Lung (tissue), 12 donors: ENCODE measurements around the gene TTBK2. TPM values are rescaled to one million over a fixed set of nuclear protein-coding genes. Genes with fewer than 3 reads are reported as not detected.

ENCODE experiments used
- ATAC-seq: fragments of 200-7000 bp; cut with Tn5 transposase; one replicate; pipeline ENCODE4 v1.9.1; 2020; ENCODE audit warnings: moderate number of reproducible peaks; ENCODE audit not compliant: insufficient read depth, low FRiP score
- DNase-seq, 3 donors: peaks; one replicate each; pipeline ENCODE4 v3.0.0-alpha.2; 2013 to 2017
- H3K27ac ChIP-seq, 2 donors: one replicate each; pipeline ENCODE4 v1.5.1; 2013; ENCODE audit warnings: mild to moderate bottlenecking in 2 of 2, moderate library complexity in 2 of 2, control low read depth in 1 of 2, inconsistent platforms in 1 of 2, low read depth in 1 of 2, low read length in 1 of 2
- H3K27me3 ChIP-seq, 3 donors: one replicate each; pipeline ENCODE4 v1.5.1; 2013; ENCODE audit warnings: low read length in 2 of 3; ENCODE audit not compliant: control insufficient read depth in 3 of 3, insufficient read depth in 3 of 3
- H3K36me3 ChIP-seq, 4 donors: one replicate each; pipeline ENCODE4 v1.5.1; 2013; ENCODE audit warnings: low read length in 4 of 4, mild to moderate bottlenecking in 1 of 4, moderate library complexity in 1 of 4; ENCODE audit not compliant: control insufficient read depth in 4 of 4, insufficient read depth in 4 of 4
- H3K4me1 ChIP-seq, 5 donors: one replicate each; pipeline ENCODE4 v1.5.1; 2013; ENCODE audit warnings: low read length in 5 of 5, mild to moderate bottlenecking in 2 of 5, moderate library complexity in 1 of 5; ENCODE audit not compliant: control insufficient read depth in 5 of 5, insufficient read depth in 5 of 5
- H3K4me3 ChIP-seq: one replicate; pipeline ENCODE4 v1.5.1; 2013; ENCODE audit warnings: mild to moderate bottlenecking, control low read depth, moderate library complexity
- H3K9ac ChIP-seq, 2 donors: one replicate each; pipeline ENCODE4 v1.5.1; 2013; ENCODE audit warnings: low read length in 2 of 2, control low read depth in 1 of 2; ENCODE audit not compliant: insufficient read depth in 1 of 2
- H3K9me3 ChIP-seq, 4 donors: one replicate each; pipeline ENCODE4 v1.5.1; 2013; ENCODE audit warnings: low read length in 3 of 4, mild to moderate bottlenecking in 1 of 4, moderate library complexity in 1 of 4; ENCODE audit not compliant: control insufficient read depth in 4 of 4, insufficient read depth in 3 of 4
- WGBS, 2 donors: extraction: QIAGEN DNeasy Blood & Tissue Kit; methylation state at CpG; one replicate each; pipeline ENCODE4 v1.1.7; 2013; 5-methylcytosine and 5-hydroxymethylcytosine counted together
- polyA plus RNA-seq, 2 donors: library from polyadenylated mRNA; stranded (reverse); fragments of 200-250 nt; gene quantifications; one replicate each; pipeline ENCODE4 v1.2.1, GENCODE V29; 2013
- total RNA-seq, 2 donors: library from RNA; depleted of rRNA in 1 of 2; stranded (reverse); fragments of >200 nt in 1 of 2; gene quantifications; one replicate each; pipeline ENCODE4 v1.2.1, GENCODE V29; 2014 to 2021
- TF ChIP-seq, protein P1 (sequence below): IDR thresholded peaks from 2 replicates; pipeline ENCODE4 v1.5.1; 2012; ENCODE audit warnings: mild to moderate bottlenecking; ENCODE audit errors: control extremely low read depth, extremely low read depth
- donor health status: control.
- donor health status: control.
- donor health status: Bipolar disorder and iron deficiency.
- donor health status: healthy.
- donor health status: DM: yes; HTN: yes; CAD: no.

Gene TTBK2
- total and polyA plus RNA-seq, 4 donors: 2.5 to 27.5 (median 9.5) TPM

DNA sequence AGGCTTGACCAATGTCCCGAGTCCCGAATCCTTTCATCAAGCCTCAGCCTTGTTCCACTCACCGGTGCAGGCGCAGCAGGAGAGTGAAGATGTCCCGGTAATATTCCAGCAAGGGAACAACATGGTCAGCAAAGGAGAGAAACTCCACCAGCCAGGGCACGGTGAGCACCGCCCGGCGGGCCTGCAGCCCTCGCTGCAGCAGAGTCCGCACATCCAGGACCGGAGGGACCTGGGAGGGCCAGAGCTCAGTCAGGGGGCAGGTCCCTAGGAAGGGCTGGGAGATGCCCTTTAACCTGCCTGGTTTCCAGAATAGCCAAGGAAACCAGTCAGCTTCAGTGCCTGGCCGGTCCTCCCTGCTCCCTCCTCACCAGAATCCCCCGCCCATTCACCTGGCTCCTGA, 190.0 kb downstream of the TTBK2 start:
- 96 to 97% methylated on average over 14 of the region's 14 CpGs for WGBS, 2 donors
- TF ChIP-seq, protein P1, sequence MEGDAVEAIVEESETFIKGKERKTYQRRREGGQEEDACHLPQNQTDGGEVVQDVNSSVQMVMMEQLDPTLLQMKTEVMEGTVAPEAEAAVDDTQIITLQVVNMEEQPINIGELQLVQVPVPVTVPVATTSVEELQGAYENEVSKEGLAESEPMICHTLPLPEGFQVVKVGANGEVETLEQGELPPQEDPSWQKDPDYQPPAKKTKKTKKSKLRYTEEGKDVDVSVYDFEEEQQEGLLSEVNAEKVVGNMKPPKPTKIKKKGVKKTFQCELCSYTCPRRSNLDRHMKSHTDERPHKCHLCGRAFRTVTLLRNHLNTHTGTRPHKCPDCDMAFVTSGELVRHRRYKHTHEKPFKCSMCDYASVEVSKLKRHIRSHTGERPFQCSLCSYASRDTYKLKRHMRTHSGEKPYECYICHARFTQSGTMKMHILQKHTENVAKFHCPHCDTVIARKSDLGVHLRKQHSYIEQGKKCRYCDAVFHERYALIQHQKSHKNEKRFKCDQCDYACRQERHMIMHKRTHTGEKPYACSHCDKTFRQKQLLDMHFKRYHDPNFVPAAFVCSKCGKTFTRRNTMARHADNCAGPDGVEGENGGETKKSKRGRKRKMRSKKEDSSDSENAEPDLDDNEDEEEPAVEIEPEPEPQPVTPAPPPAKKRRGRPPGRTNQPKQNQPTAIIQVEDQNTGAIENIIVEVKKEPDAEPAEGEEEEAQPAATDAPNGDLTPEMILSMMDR: no peak
- no peak overlapping the region for H3K9ac ChIP-seq
- ATAC-seq (no peak), DNase-seq (no peak)
- H3K4me3 ChIP-seq: no peak overlapping the region
- no peak overlapping the region for H3K27ac ChIP-seq
- H3K27me3 ChIP-seq: no peaks in the 10 kb centered on the region
- H3K36me3 ChIP-seq: peaks cover 13 to 79% (median 64%) of the 10 kb centered on the region in 4 donors
- H3K9me3 ChIP-seq: no peaks in the 10 kb centered on the region
- H3K4me1 ChIP-seq: peaks cover 0 to 6% (median 0%) of the 10 kb centered on the region in 5 donors

DNA sequence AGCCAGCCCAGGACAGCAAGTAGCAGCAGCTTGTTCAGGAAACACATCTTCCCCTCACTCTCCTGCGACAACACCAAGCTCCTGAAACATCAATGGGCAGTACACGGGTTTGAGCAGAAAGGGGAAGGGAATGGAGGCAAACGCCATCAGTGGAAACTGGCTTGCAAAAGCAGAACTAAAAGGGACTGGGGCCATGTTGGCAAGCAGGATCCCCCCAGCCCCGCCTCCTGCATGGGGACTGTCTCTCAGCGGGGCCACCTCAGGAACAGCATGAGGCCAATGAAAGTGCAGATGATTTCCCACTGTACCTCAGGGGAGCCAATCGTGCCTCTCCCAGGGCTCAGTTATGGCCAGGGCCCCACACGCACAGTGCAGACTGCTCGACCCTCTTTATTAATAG, 190.4 kb downstream of the TTBK2 start:
- peaks cover 0 to 6% (median 0%) of the 10 kb centered on the region in 5 donors for H3K4me1 ChIP-seq
- H3K36me3 ChIP-seq: peaks cover 17 to 80% (median 65%) of the 10 kb centered on the region in 4 donors
- WGBS, 2 donors: 78 to 84% methylated on average over 8 of the region's 8 CpGs
- no peak overlapping the region for H3K4me3 ChIP-seq
- no peak overlapping the region for H3K27ac ChIP-seq
- TF ChIP-seq, protein P1: no peak
- DNase-seq (no peak), ATAC-seq (no peak)
- no peaks in the 10 kb centered on the region for H3K27me3 ChIP-seq
- H3K9ac ChIP-seq: no peak overlapping the region
- no peaks in the 10 kb centered on the region for H3K9me3 ChIP-seq

DNA sequence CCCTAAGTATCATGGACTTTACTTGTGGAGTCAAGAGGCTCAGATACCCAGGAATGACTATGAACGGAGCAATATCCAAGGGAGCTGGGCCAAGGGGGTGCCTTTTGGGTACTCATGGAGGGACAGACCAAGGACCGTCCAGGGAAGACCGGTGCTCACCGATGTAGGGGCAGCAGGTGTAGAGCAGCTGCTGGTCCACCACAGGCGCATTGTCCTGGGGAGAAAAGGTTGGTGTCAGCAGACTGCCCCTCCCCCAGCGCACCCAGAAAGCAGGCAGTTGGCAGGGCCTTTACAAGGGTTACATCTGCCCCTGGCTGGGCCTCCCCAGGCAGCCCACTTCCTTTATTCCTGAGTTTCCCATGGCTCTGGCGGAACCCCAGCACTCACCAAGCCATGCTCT, 191.2 kb downstream of the TTBK2 start:
- peaks cover 24 to 82% (median 64%) of the 10 kb centered on the region in 4 donors for H3K36me3 ChIP-seq

More for the DNA sequence above, 191.2 kb downstream of the TTBK2 start:
- DNase-seq (no peak), ATAC-seq (no peak)
- H3K9ac ChIP-seq: no peak overlapping the region
- H3K4me3 ChIP-seq: no peak overlapping the region
- H3K27me3 ChIP-seq: no peaks in the 10 kb centered on the region
- H3K27ac ChIP-seq: no peak overlapping the region
- 93 to 94% methylated on average over 7 of the region's 7 CpGs for WGBS, 2 donors
- peaks cover 0 to 6% (median 0%) of the 10 kb centered on the region in 5 donors for H3K4me1 ChIP-seq
- TF ChIP-seq, protein P1: no peak
- no peaks in the 10 kb centered on the region for H3K9me3 ChIP-seq
